ENCODE measurements around the gene SLC36A1. TPM values are rescaled to one million over a fixed set of nuclear protein-coding genes. Genes with fewer than 3 reads are reported as not detected.

The SLC36A1 gene
- total RNA-seq, 4 donors from 2014 or later: 16.8 to 24.9 (median 22.4) TPM

GRCh38 chr5:151427258-151427657, 20.1 kb upstream of the SLC36A1 start:
- Histone ChIP-seq H3K4me1 (no peaks in the 10 kb centered on the region), H3K27me3 (no peaks in the 10 kb centered on the region), H3K36me3 (no peaks in the 10 kb centered on the region), H3K27ac (no peak overlapping the region), H3K4me3 (no peak overlapping the region), H3K9me3 (no peaks in the 10 kb centered on the region)
- TF ChIP-seq POLR2A (IDR thresholded peaks at IDR 0.05) (no peak), EP300 (IDR thresholded peaks at IDR 0.05) (no peak)
- TF ChIP-seq, protein P1, sequence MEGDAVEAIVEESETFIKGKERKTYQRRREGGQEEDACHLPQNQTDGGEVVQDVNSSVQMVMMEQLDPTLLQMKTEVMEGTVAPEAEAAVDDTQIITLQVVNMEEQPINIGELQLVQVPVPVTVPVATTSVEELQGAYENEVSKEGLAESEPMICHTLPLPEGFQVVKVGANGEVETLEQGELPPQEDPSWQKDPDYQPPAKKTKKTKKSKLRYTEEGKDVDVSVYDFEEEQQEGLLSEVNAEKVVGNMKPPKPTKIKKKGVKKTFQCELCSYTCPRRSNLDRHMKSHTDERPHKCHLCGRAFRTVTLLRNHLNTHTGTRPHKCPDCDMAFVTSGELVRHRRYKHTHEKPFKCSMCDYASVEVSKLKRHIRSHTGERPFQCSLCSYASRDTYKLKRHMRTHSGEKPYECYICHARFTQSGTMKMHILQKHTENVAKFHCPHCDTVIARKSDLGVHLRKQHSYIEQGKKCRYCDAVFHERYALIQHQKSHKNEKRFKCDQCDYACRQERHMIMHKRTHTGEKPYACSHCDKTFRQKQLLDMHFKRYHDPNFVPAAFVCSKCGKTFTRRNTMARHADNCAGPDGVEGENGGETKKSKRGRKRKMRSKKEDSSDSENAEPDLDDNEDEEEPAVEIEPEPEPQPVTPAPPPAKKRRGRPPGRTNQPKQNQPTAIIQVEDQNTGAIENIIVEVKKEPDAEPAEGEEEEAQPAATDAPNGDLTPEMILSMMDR (IDR thresholded peaks at IDR 0.05): no peak
- WGBS, 2 donors: 74 to 88% methylated on average over 2 of the region's 2 CpGs
- DNase-seq (ENCODE audit: low spot score in 2 of 2): no peak

DNA sequence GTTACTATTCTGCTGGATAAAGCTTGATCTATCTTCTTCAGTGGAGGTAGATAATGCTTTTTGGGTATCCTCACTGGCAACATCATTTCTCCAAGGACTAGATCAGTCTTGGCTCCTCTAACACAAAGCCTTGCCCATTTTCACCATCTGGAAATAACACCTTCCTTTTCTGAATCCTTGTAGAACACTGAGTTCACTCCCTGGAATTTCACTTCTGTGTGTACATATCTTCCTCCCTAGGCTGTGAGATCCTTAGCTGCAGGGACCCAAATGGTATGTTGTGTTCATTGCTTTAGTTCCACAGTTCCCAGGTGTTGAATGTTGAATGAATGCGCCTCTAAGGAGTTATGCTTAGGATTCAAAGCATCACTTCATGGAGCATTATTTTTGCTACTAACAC, 16.7 kb upstream of the SLC36A1 start:
- WGBS, 2 donors: 90 to 100% methylated on average over 1 of the region's 1 CpG
- peaks cover 0 to 4% (median 0%) of the 10 kb centered on the region in 4 donors for H3K9me3 ChIP-seq
- no peaks in the 10 kb centered on the region for H3K4me1 ChIP-seq
- TF ChIP-seq, protein P1 (IDR thresholded peaks at IDR 0.05): no peak
- TF ChIP-seq EP300 (IDR thresholded peaks at IDR 0.05) (no peak), POLR2A (IDR thresholded peaks at IDR 0.05) (no peak)
- DNase-seq (ENCODE audit: low spot score in 2 of 2): no peak
- no peak overlapping the region for H3K4me3 ChIP-seq
- H3K36me3 ChIP-seq: no peaks in the 10 kb centered on the region
- no peaks in the 10 kb centered on the region for H3K27me3 ChIP-seq
- H3K27ac ChIP-seq: no peak overlapping the region

GRCh38 chr5:151431666-151432065, 15.7 kb upstream of the SLC36A1 start:
- TF ChIP-seq, protein P1 (IDR thresholded peaks at IDR 0.05): no peak
- TF ChIP-seq EP300 (IDR thresholded peaks at IDR 0.05) (no peak), POLR2A (IDR thresholded peaks at IDR 0.05) (no peak)
- H3K4me1 ChIP-seq: no peaks in the 10 kb centered on the region
- H3K36me3 ChIP-seq: no peaks in the 10 kb centered on the region
- H3K27me3 ChIP-seq: no peaks in the 10 kb centered on the region
- H3K27ac ChIP-seq: no peak overlapping the region
- no peak for DNase-seq (ENCODE audit: low spot score in 2 of 2)
- 53 to 55% methylated on average over 6 of the region's 6 CpGs for WGBS, 2 donors
- H3K9me3 ChIP-seq: peaks cover 0 to 4% (median 0%) of the 10 kb centered on the region in 4 donors
- no peak overlapping the region for H3K4me3 ChIP-seq

DNA sequence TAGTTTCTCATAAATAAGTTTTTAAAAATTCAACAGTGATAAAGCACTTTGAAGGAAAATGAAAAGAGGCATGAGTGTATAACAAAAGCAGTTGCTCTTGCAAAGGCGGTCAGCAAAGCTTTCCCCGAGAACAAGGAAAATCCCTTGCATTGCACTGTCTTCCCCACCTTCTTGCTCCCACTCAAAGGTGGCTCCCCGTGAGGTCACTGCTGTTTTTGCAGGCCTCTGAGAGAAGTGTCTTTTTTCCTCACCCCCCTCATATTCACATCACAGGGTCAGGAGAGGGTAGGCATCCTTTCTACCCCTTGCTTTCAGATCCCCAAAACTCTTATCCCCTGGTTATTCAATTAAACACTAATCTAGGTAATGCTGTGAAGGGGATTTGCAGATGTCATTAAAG, 15.2 kb upstream of the SLC36A1 start:
- H3K27me3 ChIP-seq: no peaks in the 10 kb centered on the region
- WGBS, 2 donors: 80 to 82% methylated on average over 3 of the region's 3 CpGs
- no peaks in the 10 kb centered on the region for H3K4me1 ChIP-seq
- peaks cover 0 to 4% (median 0%) of the 10 kb centered on the region in 4 donors for H3K9me3 ChIP-seq
- no peak overlapping the region for H3K4me3 ChIP-seq
- H3K27ac ChIP-seq: no peak overlapping the region
- DNase-seq (ENCODE audit: low spot score in 2 of 2): no peak
- H3K36me3 ChIP-seq: no peaks in the 10 kb centered on the region
- TF ChIP-seq, protein P1 (IDR thresholded peaks at IDR 0.05): no peak
- TF ChIP-seq EP300 (IDR thresholded peaks at IDR 0.05) (no peak), POLR2A (IDR thresholded peaks at IDR 0.05) (no peak)

DNA sequence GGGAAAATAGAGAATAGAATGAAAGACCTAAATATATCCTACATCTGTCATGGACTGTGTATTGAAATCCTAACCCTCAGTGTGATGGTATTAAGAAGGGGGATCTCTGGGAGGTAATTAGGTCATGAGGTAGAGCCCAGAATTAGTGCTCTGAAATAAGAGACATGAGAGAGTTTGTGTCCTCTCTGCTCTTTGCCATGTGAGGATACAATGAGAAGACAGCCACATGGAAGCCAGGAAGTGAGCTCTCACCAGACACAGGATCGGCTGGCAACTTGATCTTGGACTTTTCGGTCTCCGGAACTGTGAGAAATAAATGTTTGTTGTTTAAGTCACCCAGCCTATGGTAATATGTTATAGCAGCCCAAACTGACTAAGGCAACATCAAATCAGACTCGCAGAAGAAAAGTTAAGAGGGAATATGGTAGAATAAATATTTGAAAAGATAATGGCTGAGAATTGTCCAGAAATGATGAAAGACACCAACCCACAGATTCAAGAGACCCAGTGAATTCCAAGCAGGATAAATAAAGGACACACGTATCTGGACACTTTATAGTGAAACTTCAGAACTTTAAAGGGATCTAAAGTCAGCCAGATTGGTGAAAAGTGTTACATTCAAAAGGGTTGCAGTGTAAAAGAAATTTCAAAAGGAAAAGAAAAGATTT, 12.7 kb upstream of the SLC36A1 start:
- 89 to 90% methylated on average over 5 of the region's 5 CpGs for WGBS, 2 donors
- no peak for TF ChIP-seq POLR2A (IDR thresholded peaks at IDR 0.05)
- no peak for TF ChIP-seq EP300 (IDR thresholded peaks at IDR 0.05)
- H3K27ac ChIP-seq: no peak overlapping the region

More for the DNA sequence above, 12.7 kb upstream of the SLC36A1 start:
- Histone ChIP-seq H3K27me3 (no peaks in the 10 kb centered on the region), H3K4me1 (no peaks in the 10 kb centered on the region), H3K9me3 (peaks cover 0 to 4% (median 0%) of the 10 kb centered on the region in 4 donors), H3K36me3 (no peaks in the 10 kb centered on the region), H3K4me3 (no peak overlapping the region)
- DNase-seq (ENCODE audit: low spot score in 2 of 2): no peak

Data from tibial nerve (tissue), 4 donors.